Posterior cingulate gyrus (tissue), 11 donors: ENCODE results near the gene COX14.
"Not testable (repeated sequence)": the region's sequence is repeated elsewhere in the genome, so short reads cannot be mapped to it uniquely, and the experiment has no call there.

Experiments
- DNase-seq, 10 donors: peaks; one replicate each; pipeline versions ENCODE4 v3.0.0 to v3.0.0-alpha.2; 2020 to 2021; ENCODE audit warnings: mixed read lengths in 3 of 10
- intact Hi-C: fragments of 100-400 bp; cut with DNase I; formaldehyde crosslinking; loops from one replicate; pipeline ENCODE4 v1.15.1; 2023

COX14 gene

GRCh38 chr12:50148011-50148410 is 36.0 kb downstream of the COX14 start:
- intact Hi-C loops, DNase-seq: not testable (repeated sequence)

GRCh38 chr12:50149311-50149710 is 37.3 kb downstream of the COX14 start:
- intact Hi-C loops, result no loop called here
- no peak for DNase-seq

GRCh38 chr12:50151047-50151687 is 39.1 kb downstream of the COX14 start:
- DNase-seq, result no peak
- intact Hi-C loops, result no loop called here

GRCh38 chr12:50154947-50155346 is 42.9 kb downstream of the COX14 start:
- intact Hi-C loops, DNase-seq: not testable (repeated sequence)

GRCh38 chr12:50156641-50157040 is 44.6 kb downstream of the COX14 start:
- intact Hi-C loops, result no loop called here
- no peak for DNase-seq

- intact Hi-C loops, result no loop called here
Measured at GRCh38 chr12:50157259-50157658, 45.2 kb downstream of the COX14 start.

GRCh38 chr12:50160643-50161042 is 48.6 kb downstream of the COX14 start:
- intact Hi-C loops, result no loop called here

More at GRCh38 chr12:50157259-50157658, 45.2 kb downstream of the COX14 start:
- no peak for DNase-seq

GRCh38 chr12:50162230-50162629 is 50.2 kb downstream of the COX14 start:
- intact Hi-C loops, result no loop called here

More at GRCh38 chr12:50160643-50161042, 48.6 kb downstream of the COX14 start:
- no peak for DNase-seq

GRCh38 chr12:50164963-50165362 is 52.9 kb downstream of the COX14 start:
- intact Hi-C loops, result no loop called here
- DNase-seq, result no peak

More at GRCh38 chr12:50162230-50162629, 50.2 kb downstream of the COX14 start:
- DNase-seq, result no peak

GRCh38 chr12:50166799-50167048 is 54.7 kb downstream of the COX14 start:
- peak in 4 of 10 donors; percentile 27 to 88 (median 81) for DNase-seq
- intact Hi-C loops, result loop anchor here (1.0 kb wide), 2 partner anchors 54 to 81 kb away; partner anchors contain the start of genes COX14 and SMARCD1

- DNase-seq, result peak; percentile 91 to 100 (median 96)
- intact Hi-C loops, result loop anchor here (1.0 kb wide), 2 partner anchors 55 to 82 kb away; partner anchors contain the start of genes COX14 and SMARCD1
Measured at GRCh38 chr12:50167049-50167828, 55.2 kb downstream of the COX14 start, which contains the start of gene CERS5. Gene CERS5, minus strand, starts transcription at chr12:50167369. Its CDS starts 72 bp downstream, at chr12:50167297.
